ENCODE results near the gene ADAMTSL1.
A peak's percentile ranks its signal among the peaks of the same experiment; 100 is the strongest.

ADAMTSL1 gene

DNA sequence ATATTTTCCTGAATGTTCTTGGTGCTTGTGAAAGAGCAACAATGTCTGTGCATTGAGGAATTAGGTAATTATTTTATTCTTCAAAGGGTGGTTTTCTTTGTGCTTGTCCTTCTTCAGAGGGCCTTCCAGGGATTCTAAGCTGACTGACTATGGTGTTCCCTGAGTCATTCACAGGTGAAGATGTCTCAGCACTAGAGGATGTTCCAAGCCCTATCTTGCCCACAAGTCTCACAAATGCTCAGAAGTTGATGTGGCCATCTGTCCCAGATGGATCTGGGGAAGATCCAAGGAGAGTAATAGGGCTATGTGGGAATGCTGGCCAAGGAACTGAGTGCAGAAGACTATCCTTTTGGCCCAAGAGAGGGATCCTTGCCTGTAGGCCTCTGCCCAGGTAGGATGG lies 120.9 kb downstream of the ADAMTSL1 start:
- H3K27me3 ChIP-seq (ENCODE audit: low read depth, low read length) = no peaks in the 10 kb centered on the region
- peaks cover 0 to 13% of the 10 kb centered on the region in 2 donors for H3K9me3 ChIP-seq (ENCODE audit: control insufficient read depth in 1 of 2, low read length in 2 of 2)
- no peak overlapping the region for H3K4me3 ChIP-seq (ENCODE audit: low read depth in 1 of 2, low read length in 2 of 2)
- H3K27ac ChIP-seq (ENCODE audit: low read length) = no peak overlapping the region
- H3K4me1 ChIP-seq (ENCODE audit: control insufficient read depth in 1 of 2, insufficient read depth in 2 of 2, low read length in 2 of 2) = peaks cover 0 to 14% of the 10 kb centered on the region in 2 donors
- no peaks in the 10 kb centered on the region for H3K36me3 ChIP-seq (ENCODE audit: control insufficient read depth in 1 of 2, insufficient read depth in 2 of 2, low read length in 2 of 2)

DNA sequence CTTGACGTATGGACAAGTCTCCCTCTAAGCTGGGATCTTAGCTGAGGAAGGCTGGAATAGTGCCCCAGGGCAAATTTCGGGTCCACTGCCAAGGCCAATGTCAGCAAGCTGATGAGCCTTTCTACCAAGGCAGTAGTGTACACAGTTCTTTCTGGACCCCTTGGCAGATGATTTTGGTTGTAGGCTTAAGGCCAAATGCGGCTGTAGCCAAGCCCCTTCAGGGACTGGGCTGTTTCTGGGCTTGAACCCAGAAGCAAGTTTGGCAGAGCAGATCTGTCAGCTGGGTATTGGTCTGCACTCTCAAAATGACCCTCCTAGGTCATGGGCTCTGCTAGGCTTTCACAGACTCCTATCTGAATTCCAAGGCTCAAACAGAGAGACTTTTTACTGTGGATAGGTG lies 121.6 kb downstream of the ADAMTSL1 start:
- H3K4me1 ChIP-seq (ENCODE audit: control insufficient read depth in 1 of 2, insufficient read depth in 2 of 2, low read length in 2 of 2) = peaks cover 0 to 14% of the 10 kb centered on the region in 2 donors
- no peaks in the 10 kb centered on the region for H3K27me3 ChIP-seq (ENCODE audit: low read depth, low read length)
- H3K4me3 ChIP-seq (ENCODE audit: low read depth in 1 of 2, low read length in 2 of 2) = no peak overlapping the region
- H3K36me3 ChIP-seq (ENCODE audit: control insufficient read depth in 1 of 2, insufficient read depth in 2 of 2, low read length in 2 of 2) = no peaks in the 10 kb centered on the region
- H3K9me3 ChIP-seq (ENCODE audit: control insufficient read depth in 1 of 2, low read length in 2 of 2) = peaks cover 0 to 13% of the 10 kb centered on the region in 2 donors
- no peak overlapping the region for H3K27ac ChIP-seq (ENCODE audit: low read length)

DNA sequence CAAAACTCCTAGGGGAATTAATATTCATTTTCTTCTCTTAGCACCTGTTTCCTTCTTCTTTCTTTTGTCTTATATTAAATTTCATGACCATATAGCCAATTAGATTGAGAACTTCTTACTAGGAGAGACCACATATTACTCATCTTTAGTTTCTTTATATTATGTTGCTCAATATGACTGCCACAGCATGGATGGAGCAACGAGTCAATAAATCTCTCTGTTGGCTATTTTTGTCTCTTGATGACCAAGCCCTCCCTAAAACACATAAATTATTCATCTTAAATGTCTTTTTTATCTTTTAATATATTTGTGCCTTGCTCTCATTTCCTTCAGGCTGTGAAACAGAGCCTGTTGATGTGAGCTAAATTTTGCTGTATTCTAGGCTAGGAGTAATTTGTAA lies 123.0 kb downstream of the ADAMTSL1 start:
- Histone ChIP-seq H3K9me3 (ENCODE audit: control insufficient read depth in 1 of 2, low read length in 2 of 2) (peaks cover 0 to 2% of the 10 kb centered on the region in 2 donors), H3K4me1 (ENCODE audit: control insufficient read depth in 1 of 2, insufficient read depth in 2 of 2, low read length in 2 of 2) (peaks cover 0 to 14% of the 10 kb centered on the region in 2 donors), H3K36me3 (ENCODE audit: control insufficient read depth in 1 of 2, insufficient read depth in 2 of 2, low read length in 2 of 2) (no peaks in the 10 kb centered on the region), H3K27me3 (ENCODE audit: low read depth, low read length) (no peaks in the 10 kb centered on the region), H3K4me3 (ENCODE audit: low read depth in 1 of 2, low read length in 2 of 2) (no peak overlapping the region), H3K27ac (ENCODE audit: low read length) (no peak overlapping the region)

DNA sequence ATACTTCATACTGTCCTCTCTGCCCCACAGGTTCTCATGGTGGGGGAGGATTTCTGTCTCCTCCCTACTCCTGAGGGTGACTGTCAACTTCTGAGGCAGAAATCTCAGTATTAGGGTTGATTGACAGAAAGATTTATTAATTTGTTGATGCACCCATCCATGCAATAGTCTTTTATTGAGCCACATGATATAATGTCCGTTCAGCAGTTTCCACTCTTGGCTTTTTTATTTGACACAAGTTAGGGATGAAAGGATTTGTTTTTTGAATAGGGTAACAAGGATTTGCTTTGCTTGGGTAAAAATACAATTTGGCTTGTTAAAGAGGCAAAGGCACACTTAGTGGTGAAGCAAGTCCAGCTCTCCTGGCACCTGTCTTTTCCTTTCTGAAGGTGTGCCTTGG lies 125.0 kb downstream of the ADAMTSL1 start:
- no peak overlapping the region for H3K4me3 ChIP-seq (ENCODE audit: low read depth in 1 of 2, low read length in 2 of 2)
- H3K9me3 ChIP-seq (ENCODE audit: control insufficient read depth in 1 of 2, low read length in 2 of 2) = no peaks in the 10 kb centered on the region
- H3K36me3 ChIP-seq (ENCODE audit: control insufficient read depth in 1 of 2, insufficient read depth in 2 of 2, low read length in 2 of 2) = no peaks in the 10 kb centered on the region
- H3K27me3 ChIP-seq (ENCODE audit: low read depth, low read length) = no peaks in the 10 kb centered on the region
- H3K27ac ChIP-seq (ENCODE audit: low read length) = no peak overlapping the region
- peaks cover 0 to 14% of the 10 kb centered on the region in 2 donors for H3K4me1 ChIP-seq (ENCODE audit: control insufficient read depth in 1 of 2, insufficient read depth in 2 of 2, low read length in 2 of 2)

DNA sequence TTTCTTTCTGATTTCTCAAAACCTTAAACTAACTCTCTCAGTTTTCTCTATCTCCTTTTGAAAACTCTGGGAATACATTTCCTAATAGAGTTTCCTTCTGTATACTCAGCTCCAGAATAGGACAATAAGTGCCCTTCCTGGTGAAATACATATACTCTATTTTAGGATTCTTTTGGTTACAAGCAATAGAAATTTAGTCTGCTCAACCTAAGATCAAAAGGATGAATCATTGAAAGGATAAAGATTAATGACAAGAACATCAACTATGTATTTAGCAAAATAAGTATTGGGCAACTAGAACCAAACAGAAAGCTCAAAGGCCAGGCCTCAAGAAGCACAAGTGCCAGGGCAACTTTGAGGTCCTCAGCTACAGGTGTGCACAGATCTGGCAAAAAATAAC lies 127.1 kb downstream of the ADAMTSL1 start:
- Histone ChIP-seq H3K27me3 (ENCODE audit: low read depth, low read length) (no peaks in the 10 kb centered on the region), H3K36me3 (ENCODE audit: control insufficient read depth in 1 of 2, insufficient read depth in 2 of 2, low read length in 2 of 2) (no peaks in the 10 kb centered on the region), H3K4me3 (ENCODE audit: low read depth in 1 of 2, low read length in 2 of 2) (no peak overlapping the region), H3K27ac (ENCODE audit: low read length) (no peak overlapping the region), H3K9me3 (ENCODE audit: control insufficient read depth in 1 of 2, low read length in 2 of 2) (no peaks in the 10 kb centered on the region), H3K4me1 (ENCODE audit: control insufficient read depth in 1 of 2, insufficient read depth in 2 of 2, low read length in 2 of 2) (peaks cover 0 to 25% of the 10 kb centered on the region in 2 donors)

DNA sequence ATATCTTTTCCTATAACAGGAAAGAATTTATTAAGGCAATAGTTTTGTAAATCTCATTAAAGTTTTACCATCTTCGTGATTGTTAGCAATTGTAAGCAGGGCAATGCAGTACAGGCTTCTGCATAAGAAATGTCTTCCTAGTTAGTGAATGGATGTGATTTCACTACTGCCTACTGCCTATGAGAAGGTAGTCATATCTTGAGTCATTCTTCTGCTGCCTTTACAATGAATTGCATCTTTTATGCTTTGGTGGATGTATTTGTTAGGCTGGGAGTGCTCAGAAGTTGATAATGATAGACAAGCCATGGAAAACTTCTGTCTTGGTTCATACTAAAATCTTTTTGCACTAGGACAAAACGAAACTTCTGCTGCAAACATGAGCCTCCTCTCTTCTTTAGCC lies 128.0 kb downstream of the ADAMTSL1 start:
- Histone ChIP-seq H3K9me3 (ENCODE audit: control insufficient read depth in 1 of 2, low read length in 2 of 2) (no peaks in the 10 kb centered on the region), H3K4me1 (ENCODE audit: control insufficient read depth in 1 of 2, insufficient read depth in 2 of 2, low read length in 2 of 2) (peaks cover 0 to 35% of the 10 kb centered on the region in 2 donors), H3K27ac (ENCODE audit: low read length) (no peak overlapping the region), H3K27me3 (ENCODE audit: low read depth, low read length) (no peaks in the 10 kb centered on the region), H3K36me3 (ENCODE audit: control insufficient read depth in 1 of 2, insufficient read depth in 2 of 2, low read length in 2 of 2) (no peaks in the 10 kb centered on the region), H3K4me3 (ENCODE audit: low read depth in 1 of 2, low read length in 2 of 2) (no peak overlapping the region)

DNA sequence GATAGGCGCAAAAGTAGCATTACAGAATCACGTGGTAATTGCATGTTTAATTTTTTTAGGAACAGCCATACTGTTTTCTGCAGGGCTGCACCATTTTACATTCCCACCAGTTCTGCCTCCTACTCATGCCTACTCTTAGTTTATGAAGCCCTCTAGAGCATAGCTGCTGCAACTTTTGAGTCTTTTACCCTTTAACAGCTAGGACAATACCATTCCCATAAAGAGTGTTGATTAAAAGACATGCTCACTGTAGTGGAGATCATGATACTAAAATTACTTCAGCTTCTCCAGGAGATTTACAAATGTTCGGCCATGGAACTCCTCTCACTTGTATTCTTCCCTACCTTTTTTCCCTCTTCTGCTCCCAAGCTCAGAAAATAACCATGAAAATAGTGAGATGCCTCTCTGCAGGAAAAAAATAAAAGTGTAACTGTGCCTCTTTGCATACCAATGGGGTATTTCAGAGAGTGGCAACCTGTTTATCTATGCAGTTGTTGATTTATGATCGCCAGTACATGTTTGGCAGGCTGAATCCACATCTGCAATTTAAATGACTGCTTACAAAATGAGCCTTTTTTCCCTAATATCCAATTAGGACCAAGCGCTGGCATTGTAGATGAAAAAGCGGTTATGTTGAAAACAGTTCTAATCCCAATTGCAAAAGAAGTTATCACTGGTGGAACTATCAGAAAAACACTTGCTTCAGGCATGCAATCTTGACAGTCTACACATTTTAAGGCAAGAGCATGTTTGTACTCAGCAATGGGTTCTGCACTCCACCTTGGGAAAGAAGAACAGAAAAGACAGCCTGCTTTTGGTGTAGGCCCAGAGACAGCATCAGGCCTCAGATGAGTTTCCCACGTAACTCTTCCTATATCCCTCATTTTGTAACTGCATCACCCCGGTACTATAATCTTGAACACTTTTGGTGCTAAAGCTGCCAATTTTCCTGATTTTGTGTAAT lies 131.1 kb downstream of the ADAMTSL1 start:
- H3K9me3 ChIP-seq (ENCODE audit: control insufficient read depth in 1 of 2, low read length in 2 of 2) = no peaks in the 10 kb centered on the region
- H3K27ac ChIP-seq (ENCODE audit: low read length) = no peak overlapping the region
- H3K4me3 ChIP-seq (ENCODE audit: low read depth in 1 of 2, low read length in 2 of 2) = no peak overlapping the region
- H3K36me3 ChIP-seq (ENCODE audit: control insufficient read depth in 1 of 2, insufficient read depth in 2 of 2, low read length in 2 of 2) = no peaks in the 10 kb centered on the region
- H3K4me1 ChIP-seq (ENCODE audit: control insufficient read depth in 1 of 2, insufficient read depth in 2 of 2, low read length in 2 of 2) = peaks cover 0 to 27% of the 10 kb centered on the region in 2 donors
- H3K27me3 ChIP-seq (ENCODE audit: low read depth, low read length) = no peaks in the 10 kb centered on the region

DNA sequence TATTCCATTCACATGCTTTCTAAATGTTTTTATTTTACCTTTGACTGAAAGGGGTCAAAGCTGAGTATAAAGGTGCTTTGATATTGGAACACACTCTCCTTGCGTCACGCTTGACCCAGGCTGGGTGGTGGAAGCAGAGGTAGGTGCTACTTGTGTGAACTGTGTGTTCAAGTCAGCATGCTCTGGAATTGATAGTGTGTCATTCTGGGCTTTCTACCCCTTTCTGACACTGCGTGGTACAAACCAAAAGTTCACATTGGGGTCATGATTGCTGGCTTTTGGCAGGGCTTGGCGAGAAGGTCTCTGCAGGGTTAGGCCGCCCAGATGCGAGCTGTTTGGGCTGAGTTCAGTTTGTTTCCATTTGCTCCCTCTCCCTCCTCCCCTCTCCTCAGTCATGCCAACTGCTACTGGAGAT lies 131.8 kb downstream of the ADAMTSL1 start:
- no peak overlapping the region for H3K27ac ChIP-seq (ENCODE audit: low read length)
- H3K9me3 ChIP-seq (ENCODE audit: control insufficient read depth in 1 of 2, low read length in 2 of 2) = no peaks in the 10 kb centered on the region
- H3K27me3 ChIP-seq (ENCODE audit: low read depth, low read length) = no peaks in the 10 kb centered on the region
- no peak overlapping the region for H3K4me3 ChIP-seq (ENCODE audit: low read depth in 1 of 2, low read length in 2 of 2)
- H3K36me3 ChIP-seq (ENCODE audit: control insufficient read depth in 1 of 2, insufficient read depth in 2 of 2, low read length in 2 of 2) = no peaks in the 10 kb centered on the region
- peaks cover 0 to 27% of the 10 kb centered on the region in 2 donors for H3K4me1 ChIP-seq (ENCODE audit: control insufficient read depth in 1 of 2, insufficient read depth in 2 of 2, low read length in 2 of 2)

DNA sequence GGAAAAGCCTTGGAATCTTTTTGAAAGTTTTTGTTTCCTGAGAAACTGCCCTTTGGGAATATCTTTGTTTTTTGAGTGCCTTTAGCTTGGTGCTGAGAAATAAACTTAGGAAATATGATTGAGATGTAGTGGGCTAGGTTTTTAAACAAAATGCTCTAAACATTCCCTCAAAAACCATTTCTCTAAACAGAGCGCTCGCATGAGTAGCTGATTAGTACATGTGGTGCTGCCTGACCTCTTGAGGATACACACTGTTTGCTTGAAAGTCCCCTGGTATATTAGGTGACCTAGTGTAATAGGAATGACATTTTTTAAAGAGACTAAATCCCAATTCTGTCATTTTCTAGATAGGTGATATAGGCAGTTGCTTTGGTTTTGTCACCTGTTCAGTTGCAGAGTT lies 132.3 kb downstream of the ADAMTSL1 start:
- Histone ChIP-seq H3K27ac (ENCODE audit: low read length) (no peak overlapping the region), H3K9me3 (ENCODE audit: control insufficient read depth in 1 of 2, low read length in 2 of 2) (no peaks in the 10 kb centered on the region), H3K27me3 (ENCODE audit: low read depth, low read length) (no peaks in the 10 kb centered on the region), H3K36me3 (ENCODE audit: control insufficient read depth in 1 of 2, insufficient read depth in 2 of 2, low read length in 2 of 2) (no peaks in the 10 kb centered on the region), H3K4me1 (ENCODE audit: control insufficient read depth in 1 of 2, insufficient read depth in 2 of 2, low read length in 2 of 2) (peaks cover 0 to 27% of the 10 kb centered on the region in 2 donors), H3K4me3 (ENCODE audit: low read depth in 1 of 2, low read length in 2 of 2) (peak overlapping the region in 1 of 2 donors; percentile 4)

DNA sequence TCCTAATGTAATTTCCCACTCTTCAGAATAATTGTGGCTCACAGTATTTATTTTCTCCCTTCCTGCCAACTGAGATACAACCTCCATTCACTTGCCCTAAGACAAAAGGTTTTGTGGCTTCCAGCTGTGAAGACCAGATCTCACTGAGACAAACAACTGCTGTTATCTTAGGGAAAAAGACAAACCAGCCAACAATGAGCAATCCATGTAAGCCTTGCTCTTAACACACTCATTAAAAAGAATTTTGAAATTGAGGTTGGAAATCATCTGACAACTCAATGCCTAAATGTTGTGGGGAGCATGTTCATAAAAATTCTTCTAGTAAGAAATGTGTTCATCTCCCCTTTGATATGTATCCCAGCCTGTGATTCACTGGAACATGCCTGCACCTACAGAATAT lies 132.9 kb downstream of the ADAMTSL1 start:
- H3K4me3 ChIP-seq (ENCODE audit: low read depth in 1 of 2, low read length in 2 of 2) = no peak overlapping the region
- no peak overlapping the region for H3K27ac ChIP-seq (ENCODE audit: low read length)
- H3K4me1 ChIP-seq (ENCODE audit: control insufficient read depth in 1 of 2, insufficient read depth in 2 of 2, low read length in 2 of 2) = peaks cover 0 to 31% of the 10 kb centered on the region in 2 donors

DNA sequence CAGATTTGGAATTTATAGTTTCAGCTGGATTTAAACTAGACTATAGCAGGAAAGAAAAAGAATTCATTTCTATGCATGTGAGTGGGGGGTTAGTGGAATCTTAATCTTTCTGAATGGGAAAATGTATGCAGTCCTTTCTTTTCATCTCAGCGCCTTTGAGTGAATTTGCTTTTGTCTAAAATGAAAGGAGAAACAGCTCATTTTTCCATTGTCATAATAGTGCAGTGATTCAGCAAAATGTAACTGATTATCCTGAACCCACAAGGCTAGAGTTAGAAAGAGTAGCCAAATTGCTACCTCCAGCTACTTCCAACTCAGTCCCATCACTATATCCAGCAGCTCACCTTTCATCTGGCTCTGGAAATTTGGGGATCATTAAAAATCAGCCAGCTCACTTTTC lies 134.4 kb downstream of the ADAMTSL1 start:
- H3K36me3 ChIP-seq (ENCODE audit: control insufficient read depth in 1 of 2, insufficient read depth in 2 of 2, low read length in 2 of 2) = no peaks in the 10 kb centered on the region
- no peaks in the 10 kb centered on the region for H3K27me3 ChIP-seq (ENCODE audit: low read depth, low read length)
- no peak overlapping the region for H3K27ac ChIP-seq (ENCODE audit: low read length)
- H3K4me1 ChIP-seq (ENCODE audit: control insufficient read depth in 1 of 2, insufficient read depth in 2 of 2, low read length in 2 of 2) = peaks cover 0 to 36% of the 10 kb centered on the region in 2 donors
- H3K4me3 ChIP-seq (ENCODE audit: low read depth in 1 of 2, low read length in 2 of 2) = no peak overlapping the region
- H3K9me3 ChIP-seq (ENCODE audit: control insufficient read depth in 1 of 2, low read length in 2 of 2) = no peaks in the 10 kb centered on the region

More for the DNA sequence above, 132.9 kb downstream of the ADAMTSL1 start:
- no peaks in the 10 kb centered on the region for H3K27me3 ChIP-seq (ENCODE audit: low read depth, low read length)
- H3K36me3 ChIP-seq (ENCODE audit: control insufficient read depth in 1 of 2, insufficient read depth in 2 of 2, low read length in 2 of 2) = no peaks in the 10 kb centered on the region
- H3K9me3 ChIP-seq (ENCODE audit: control insufficient read depth in 1 of 2, low read length in 2 of 2) = no peaks in the 10 kb centered on the region
